NCI-H748 (cell line): ENCODE measurements around the gene OR14A16.

Experiments used
- DNase-seq: peaks from one replicate; lab custom pipeline; 2025; ENCODE audit not compliant: unreplicated experiment; lab: John Stamatoyannopoulos, UW

The OR14A16 gene

DNA sequence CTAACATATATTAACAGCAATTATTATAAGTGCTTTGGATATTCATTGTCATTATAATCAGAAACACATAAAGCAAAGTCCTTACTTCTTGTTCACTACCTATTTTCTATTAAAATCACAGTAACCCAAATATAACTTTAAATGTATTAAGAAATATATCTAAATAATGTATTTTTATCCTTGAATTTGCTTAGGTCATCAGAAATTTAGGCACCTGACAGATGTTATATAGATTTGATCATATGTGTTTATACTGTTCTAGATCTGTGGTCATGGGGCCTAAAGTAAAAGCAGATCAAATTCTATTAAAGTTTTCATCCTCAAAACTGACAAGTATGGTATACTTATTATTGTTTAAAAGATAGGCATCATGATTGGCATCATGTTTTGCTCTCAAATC, 54.3 kb downstream of the OR14A16 start:
- DNase-seq = no peak
